ENCODE measurements around the gene FAM47C.
"Not testable (repeated sequence)": the region's sequence is repeated elsewhere in the genome, so short reads cannot be mapped to it uniquely, and the experiment has no call there.

FAM47C gene

DNA sequence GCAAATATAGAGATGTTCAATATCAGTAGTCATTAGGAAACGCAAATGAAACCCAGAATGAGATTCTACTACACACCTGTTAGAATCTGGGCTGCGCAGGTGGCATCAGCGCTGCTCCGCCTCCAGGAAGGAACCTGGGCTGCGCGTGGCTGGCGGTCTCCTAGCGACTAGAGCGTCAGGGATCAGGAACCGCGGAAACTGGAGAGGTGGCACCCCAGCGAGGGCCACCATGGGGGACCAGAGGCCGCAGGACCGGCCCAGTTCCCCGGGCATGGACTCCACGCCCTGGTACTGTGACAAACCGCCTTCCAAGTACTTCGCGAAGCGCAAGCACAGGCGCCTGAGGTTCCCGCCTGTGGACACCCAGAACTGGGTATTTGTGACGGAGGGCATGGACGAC is at the start of gene FAM47C:
Gene FAM47C, plus strand, starts transcription at position 185 of the 400 bp plus-strand sequence. Its CDS starts 45 bp downstream, at position 230.
- not testable (repeated sequence) for DNase-seq

DNA sequence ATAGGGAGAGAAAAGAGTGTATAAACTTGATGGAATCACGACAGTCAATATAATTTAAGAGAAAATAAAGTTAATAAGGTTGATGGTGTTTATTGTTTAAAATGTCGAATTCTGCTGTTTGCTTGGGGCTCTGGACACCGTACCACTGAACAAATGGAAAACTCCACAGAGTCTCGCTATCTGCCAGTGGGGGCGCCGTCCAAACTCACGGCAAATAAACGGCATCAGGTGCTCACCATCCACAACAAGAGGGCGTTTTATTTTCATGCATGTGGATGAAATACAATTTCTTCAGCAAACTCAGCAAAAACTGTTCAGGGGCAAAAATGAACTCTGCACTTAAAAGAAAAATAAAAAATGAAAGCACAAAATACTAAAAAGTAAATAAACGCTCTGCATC is 46.6 kb upstream of the FAM47C start:
- DNase-seq, result no peak

DNA sequence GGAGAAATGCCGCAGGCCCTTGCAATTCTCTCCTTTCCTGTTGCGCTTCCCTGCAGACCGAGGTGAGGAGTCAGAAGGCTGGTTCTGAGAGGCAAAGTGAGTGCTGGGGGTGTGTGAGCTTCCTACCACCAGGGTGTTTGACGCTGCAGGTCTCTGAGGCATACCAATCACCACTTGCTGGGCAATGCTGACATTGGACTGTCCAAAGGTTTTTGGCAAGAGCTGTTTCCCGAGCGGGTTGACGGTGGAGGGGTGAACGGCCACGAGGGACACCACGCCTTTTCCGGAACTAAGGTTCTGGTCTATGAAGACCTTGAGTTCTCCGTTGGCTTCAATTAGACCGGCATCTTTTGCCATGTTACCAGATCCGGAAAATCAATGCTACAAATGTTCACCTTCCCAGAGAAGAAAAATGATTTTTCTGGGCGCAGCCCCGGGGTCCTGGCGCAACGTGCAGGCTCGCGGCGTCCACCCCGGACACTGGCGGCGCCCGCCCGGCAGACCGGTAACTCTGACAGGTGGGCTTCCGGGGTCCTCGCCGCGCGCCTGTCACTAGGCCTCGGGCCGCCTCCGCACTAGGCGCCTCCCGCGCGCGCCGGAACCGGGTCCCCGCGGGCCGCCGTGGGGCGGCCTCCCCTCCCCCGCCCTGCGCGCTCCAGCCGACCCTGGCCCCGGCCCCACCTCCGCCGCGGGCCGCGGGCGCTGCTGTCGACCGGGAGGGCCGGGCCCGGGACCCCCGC is 44.9 kb upstream of the FAM47C start:
- DNase-seq, result no peak

DNA sequence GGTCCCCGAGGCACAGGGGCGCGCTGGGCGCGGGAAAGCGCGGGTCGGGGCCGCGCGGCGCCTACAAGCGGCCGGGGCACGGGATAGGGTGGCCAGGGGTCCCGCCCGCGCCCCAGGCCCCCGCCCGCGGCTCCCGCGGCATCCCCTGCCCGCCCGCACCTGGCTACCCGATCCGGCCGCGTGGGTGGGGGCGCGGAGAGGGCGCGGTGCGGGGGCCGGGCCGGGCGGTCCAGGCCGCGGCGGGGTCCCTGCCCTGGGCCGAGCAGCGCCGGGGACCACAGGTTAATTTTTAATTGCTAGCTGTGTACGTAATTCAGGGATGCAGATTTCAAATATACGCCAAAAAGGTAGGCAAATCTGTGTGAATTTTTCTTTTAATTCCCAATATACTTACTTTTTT is 44.3 kb upstream of the FAM47C start:
- DNase-seq, result no peak

DNA sequence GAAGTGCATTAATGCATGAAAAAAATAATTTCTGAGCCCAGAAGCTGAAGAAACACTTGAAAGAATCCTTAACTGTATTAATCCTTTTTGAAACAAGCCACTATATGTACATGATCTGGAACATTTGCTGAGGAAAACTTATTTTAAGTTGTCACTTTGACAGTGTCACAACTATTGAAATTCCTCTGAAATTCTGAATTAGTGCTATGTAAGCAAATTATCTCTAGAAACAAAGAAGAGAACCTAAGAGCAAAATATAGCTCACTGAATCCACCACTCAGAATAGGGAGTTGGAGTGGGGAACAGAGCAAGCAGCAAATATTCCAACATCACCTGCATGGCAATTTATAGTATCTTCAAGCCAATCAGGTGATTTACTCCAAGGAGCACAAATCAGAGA is 34.6 kb upstream of the FAM47C start:
- DNase-seq, result no peak

DNA sequence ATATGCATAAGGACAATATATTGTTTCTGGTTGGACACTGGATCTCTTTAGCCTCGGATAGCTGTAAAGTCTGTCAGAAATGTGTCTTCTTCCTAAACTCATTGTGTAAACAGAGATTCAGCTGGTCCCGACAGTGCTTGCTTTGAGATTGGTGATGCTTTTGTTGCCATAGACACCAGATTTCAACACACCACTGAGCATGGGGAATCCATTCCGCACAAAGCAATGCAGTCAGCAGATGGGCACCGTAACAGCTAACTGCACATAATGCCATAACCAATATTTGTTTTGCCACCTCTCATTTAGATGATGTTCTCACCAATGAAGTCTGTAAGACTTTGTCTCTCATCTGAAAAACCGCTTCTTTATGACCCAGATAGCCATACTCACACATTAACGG is 33.3 kb upstream of the FAM47C start:
- no peak for DNase-seq

DNA sequence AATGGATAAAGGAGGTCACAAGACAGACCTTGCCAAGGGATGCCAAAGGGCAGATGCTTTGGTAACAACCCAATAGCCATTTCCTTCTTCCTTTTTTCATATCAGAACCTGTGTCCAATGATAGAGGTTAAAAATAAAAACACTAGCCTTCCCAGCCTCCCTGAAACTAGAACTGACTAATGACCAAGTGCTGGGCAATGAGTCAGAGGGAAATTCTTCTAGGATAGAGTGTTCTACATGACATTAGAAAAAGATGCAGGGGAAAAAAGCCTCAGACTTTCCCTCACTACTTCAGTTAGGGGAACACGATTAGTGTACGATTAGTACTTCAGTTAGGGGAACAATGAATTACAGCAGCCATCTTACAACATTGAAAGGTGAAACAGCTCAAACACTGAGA is 29.3 kb upstream of the FAM47C start:
- DNase-seq, result no peak

DNA sequence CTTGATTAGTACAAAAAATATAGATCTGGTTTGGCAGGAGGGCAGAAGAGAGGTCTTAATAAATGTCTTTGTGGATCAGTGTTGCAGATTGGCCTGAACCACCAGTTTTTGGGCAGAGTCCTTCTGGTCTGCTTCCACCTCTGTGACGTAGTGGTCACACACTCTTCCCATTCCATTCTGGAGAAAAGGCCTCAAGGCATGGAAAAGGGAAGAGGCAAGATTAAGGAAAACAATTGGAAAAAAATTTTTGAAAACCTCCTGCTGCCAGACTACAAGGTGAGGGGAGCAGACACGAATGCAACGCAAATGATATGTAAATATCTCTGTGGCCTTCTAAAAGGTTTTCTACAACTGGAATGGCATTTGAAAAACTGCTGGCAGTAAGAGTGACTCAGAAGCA is 24.3 kb upstream of the FAM47C start:
- no peak for DNase-seq

DNA sequence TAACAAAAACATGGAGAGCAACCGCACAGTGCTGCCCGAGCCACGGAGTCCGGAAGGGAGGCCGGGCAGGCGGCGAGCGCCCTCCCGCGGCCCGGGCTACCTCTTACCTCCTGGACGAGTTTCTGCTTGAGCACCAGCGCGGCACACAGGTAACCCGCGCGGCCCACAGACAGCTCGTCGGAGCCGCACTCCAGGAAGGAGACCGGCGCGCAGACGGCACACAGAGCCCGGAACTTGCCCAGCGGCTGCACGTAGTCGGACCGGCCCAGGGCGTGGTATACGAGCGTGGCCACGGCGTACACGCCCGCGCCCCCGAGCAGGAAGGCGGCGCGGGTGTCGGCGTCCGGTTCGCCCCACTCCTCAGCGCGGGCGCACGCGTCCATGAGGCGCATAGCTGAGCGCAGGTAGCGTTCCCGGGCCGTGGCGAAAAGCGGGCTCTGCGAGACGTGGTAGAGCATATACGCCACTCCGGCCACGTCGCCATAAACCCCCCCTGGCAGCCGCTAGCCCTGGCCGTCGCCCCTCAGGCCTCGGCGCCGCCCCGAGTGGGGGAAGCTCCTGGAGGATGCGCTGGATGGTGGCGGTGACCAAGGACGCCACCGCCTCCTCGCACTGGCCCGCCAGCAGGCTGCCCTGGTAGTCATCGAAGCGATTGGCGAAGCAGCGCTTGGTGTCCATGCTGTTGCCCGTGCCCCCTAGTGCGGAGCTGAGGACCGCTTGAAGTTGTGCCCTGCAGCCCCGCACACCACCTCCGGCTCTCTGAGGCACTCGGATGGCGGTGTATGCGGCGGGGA is 22.6 kb upstream of the FAM47C start:
- DNase-seq, result not testable (repeated sequence)

DNA sequence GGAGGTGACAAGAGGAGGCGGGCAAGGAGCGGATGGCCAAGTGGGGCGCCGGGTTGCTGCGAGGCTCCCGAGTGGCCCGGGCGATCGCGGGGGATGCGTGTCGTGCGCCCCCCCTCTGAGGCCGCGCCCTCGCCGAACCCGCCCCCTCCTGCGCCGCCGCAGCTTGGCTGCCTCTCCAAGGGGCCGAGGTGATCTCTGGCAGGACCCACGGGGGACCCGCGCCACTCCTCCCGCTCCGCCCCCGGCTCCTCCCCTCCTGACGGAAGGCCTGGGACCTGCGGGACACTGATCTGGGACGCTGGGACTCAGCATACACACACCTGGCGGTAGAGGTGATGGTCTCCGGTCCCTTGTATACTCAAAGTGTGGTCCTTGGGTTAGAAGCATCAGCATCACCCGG is 21.9 kb upstream of the FAM47C start:
- no peak for DNase-seq

DNA sequence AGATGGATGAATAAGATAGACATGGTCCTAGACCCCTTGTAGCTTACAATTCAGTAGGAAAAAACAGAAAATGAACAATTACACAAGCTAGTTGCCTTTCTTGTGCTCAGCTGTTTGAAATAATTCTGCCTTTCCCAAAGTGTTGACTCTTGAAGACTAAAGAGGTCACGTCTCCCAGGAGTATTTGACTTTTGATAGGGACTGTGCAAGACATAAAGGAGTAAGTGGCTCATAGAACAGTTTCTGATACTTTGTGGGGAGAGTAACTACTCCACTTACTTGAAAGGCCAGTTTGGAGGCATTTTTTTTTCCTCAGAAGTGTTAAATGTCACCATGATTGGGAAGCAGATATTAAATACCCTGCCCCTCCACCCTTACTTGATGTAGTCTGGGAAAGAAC is 21.0 kb upstream of the FAM47C start:
- DNase-seq, result not testable (repeated sequence)

DNA sequence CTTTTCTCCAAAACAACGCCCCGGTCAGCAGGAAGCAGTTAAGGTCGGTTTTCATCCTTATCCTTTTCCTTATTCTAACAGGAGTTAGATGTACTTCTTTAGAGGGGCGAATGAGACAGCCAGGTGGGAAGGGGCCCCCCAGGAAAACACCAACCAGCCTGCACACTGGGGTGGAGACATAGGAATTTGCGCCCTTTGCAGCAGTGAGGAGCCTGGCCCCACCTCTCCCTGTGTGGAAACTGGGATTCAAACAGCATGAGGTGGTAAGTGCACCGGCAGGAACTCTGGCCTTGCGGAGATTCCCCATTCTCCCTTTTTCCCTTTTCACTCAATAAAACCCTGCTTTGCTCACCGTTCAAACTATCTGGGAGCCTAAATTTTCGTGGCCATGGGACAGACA is 8.0 kb upstream of the FAM47C start:
- no peak for DNase-seq

DNA sequence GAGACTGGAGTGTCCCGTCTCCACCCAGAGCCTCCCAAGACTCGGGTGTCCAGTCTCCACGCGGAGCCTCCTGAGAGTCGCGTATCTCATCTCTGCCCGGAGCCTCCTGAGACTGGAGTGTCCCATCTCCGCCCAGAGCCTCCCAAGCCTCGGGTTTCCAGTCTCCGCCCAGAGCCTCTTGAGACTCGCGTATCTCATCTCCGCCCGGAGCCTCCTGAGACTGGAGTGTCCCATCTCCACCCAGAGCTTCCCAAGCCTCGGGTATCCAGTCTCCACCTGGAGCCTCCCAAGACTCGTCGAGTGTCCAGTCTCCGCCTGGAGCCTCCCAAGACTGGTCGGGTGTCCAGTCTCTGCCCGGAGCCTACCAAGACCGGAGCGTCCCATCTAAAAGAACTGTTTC is 2.3 kb downstream of the FAM47C start:
- no peak for DNase-seq

DNA sequence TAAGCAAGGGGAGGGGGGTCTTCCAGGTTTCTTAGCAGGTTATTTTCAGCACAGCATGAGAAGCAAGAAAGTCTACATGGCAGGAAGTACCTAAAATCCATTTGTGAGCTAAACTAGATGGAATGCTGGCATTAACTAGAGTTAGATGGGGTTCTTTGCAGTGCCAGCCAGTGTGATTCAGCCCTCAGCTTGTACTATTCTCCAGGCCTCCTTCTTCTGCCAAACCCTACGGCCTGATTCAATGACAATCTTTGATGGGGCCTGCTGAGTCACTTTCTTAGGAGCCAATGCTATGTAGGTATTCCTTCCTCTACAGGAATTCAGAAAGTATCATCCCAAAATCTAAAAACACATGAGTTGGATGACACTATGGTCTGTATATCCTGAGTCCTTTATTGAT is 26.1 kb downstream of the FAM47C start:
- DNase-seq, result not testable (repeated sequence)

DNA sequence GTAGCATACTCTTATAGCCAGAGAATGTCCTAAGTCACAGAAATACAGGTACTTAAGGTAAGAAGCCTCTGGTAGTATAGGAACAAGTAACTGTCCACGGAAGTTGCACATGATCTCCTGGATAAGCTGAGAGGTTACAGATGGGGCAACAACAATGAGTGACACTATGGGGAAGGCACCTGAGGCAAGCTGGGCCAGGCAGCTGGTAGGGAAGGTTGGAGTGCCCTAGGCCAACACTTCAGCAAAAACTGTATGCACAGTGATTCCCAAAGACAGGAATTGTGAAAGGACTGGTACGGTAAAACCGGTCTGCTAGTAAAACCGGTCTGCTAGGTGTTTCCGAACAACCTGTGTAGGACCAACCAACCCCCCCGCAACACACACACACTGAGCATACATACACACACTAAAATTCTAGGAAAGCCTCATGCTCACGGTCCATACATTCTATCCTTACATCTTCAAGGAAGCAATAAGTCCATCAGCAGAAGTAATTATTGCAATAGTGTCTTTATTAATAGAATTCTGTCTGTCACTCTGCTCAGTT is 28.6 kb downstream of the FAM47C start:
- DNase-seq, result not testable (repeated sequence)

DNA sequence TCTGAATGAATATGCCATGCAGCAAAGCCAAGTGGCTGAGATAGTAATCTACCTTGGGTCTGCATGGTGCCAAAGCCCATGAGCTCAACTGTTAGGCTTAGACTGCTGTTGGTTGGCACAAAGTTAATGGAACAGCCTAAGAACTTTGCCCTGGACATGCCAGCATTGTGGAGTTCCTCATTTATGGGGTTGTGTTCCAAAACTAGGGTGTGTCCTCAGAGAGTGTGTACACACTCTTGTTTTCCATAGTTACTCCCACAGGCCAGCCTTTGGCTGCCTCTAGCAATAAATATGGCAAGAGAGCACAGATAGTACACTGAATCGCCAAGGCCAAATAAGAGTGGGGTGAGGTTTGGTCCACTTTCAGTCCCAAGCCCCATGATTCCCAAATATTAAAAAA is 30.6 kb downstream of the FAM47C start:
- not testable (repeated sequence) for DNase-seq

DNA sequence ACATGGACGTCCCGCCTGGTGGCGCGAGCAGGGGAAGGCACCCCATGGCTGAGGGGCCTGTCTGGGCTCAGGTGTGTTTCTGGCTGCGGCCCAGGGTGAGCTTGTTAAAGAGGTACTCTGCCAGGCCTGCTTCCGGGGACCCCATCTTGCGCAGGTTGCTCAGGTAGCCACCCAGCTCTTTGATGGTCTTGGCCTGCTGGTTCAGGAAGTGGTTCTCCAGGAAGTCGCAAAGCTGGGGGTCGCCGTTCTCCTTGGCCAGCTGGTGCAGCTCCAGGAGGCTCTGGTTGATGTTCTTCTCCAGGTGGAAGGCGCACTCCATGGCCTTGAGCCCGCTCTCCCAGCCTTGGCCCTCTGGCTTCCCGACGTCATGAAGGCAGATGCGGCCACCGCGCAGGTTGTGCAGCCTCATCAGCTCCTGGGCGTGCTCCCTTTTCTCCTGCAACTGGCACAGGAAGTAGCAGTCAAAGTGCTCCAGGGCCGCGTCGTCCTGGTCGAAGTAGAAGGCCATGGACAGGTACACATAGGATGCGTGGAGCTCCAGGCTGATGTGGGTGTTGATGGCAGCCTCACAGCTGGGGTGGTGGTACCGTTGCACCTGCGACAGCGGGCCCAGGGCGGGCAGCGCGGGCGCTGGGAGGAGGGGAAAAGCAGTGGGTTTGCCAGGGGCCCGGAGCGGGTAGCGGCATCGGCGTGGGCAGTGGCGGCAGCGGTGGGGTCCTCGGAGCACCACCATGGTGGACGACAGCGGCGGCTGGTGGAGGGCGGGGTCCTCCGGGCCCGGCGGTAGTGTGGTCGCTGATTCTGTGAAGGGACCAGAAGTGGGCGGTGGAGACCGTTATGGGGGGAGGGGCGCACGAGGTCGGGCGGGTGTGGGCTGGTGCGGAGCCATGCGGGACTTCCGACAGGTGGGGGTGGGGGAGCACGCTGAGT is 35.1 kb downstream of the FAM47C start:
- not testable (repeated sequence) for DNase-seq

DNA sequence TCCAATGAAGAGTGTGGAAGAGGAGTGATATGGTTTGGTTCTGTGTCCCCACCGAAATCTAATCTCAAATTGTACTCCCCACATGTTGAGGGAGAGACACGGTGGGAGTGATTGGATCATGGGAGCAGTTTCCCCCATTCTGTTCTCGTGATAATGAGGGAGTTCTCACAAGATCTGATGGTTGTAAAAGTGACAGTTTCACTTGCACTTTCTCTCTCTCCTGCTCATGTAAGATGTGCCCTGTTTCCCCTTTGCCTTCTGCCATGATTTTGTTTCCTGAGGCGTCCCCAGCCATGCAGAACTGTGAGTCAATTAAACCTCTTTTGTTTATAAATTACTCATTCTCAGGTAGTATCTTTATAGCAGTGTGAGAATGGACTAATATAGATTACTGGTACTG is 39.6 kb downstream of the FAM47C start:
- no peak for DNase-seq

DNA sequence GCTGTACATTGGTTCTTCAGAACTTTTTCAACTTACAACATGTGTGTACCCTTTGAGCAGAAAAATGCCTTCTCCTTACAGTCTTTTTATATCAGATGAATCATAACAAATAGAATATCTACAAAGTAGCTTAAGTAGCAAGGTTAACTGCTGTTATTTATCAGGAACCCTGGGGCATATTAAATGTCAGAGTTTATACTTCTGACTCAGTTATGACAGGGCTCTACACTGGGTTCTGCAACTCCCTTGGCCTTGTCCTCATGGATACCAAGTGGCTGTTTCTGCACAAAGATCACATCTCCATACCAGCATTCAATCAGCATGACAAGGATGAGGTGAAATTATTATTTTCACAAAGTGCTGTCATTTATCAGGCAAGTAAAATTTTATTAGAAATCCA is 49.4 kb downstream of the FAM47C start:
- not testable (repeated sequence) for DNase-seq

DNA sequence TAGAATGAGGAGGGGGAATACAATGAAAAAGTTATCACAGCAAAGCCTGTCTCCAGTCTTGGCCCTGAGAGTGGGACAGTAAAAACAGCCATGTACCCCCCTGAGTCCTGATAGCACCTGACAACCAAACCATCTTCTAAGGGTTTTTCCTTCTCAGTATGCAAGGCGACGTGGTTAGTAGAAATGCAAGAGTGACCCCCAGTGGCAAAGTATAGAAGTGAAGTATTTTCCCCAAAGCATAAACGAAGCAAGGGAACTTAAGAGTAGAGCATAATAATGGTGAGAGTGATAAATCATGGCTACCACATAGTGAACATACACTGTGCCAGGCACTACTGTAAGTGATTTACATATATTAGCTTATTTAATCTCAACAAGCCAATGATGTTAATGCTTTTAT is 52.8 kb downstream of the FAM47C start:
- no peak for DNase-seq

Data from stimulated activated naive CD4-positive, alpha-beta T cell treated with Interleukin-2 at 50 U/mL for 16 hours (primary cell).